GM12878 (cell line): Measurements from ENCODE around the gene GORASP2. TPM values are rescaled to one million over a fixed set of nuclear protein-coding genes. Genes with fewer than 3 reads are reported as not detected.

Experiments
- ATAC-seq: fragments of 200-7000 bp; cut with Tn5 transposase; 3 replicates; pipeline ENCODE4 v1.9.1; 2020; ENCODE audit warnings: mild to moderate bottlenecking, moderate library complexity
- BruUV-seq: library from RNA; stranded (reverse); fragments of 400-500 nt; replicated peaks from 2 replicates; lab custom pipeline; 2021; lab: Mats Ljungman, UMichigan
- CTCF ChIA-PET: fragments of 300-600 bp; sonication (Branson Sonifier 250); formaldehyde crosslinking; extraction: SDS; loops from one replicate; lab custom pipeline; 2021; ENCODE audit warnings: inconsistent platforms; lab: Yijun Ruan, JAX
- POLR2A ChIA-PET: fragments of 350-600 bp; formaldehyde crosslinking; extraction: SDS; loops from one replicate; lab custom pipeline; 2021; ENCODE audit warnings: inconsistent platforms; lab: Charles Lee
- RAD21 ChIA-PET: fragments of 300-600 bp; sonication (Branson Sonifier 250); formaldehyde crosslinking; loops from one replicate; lab custom pipeline; 2023; ENCODE audit warnings: antibody characterized with exemption; ENCODE audit not compliant: unreplicated experiment; lab: Charles Lee
- SMC1A ChIA-PET: fragments of 300-600 bp; sonication (Branson Sonifier 250); formaldehyde crosslinking; loops from one replicate; lab custom pipeline; 2023; ENCODE audit not compliant: unreplicated experiment, uncharacterized antibody; lab: Charles Lee
- DNase-seq: peaks from one replicate; pipeline ENCODE4 v3.0.0-alpha.2; 2011; ENCODE audit warnings: low read depth, low spot score
- FAIRE-seq: peaks from 3 replicates; lab custom pipeline; 2011; peaks lifted over from hg19 to GRCh38; lab: Jason Lieb, UNC
- H2AFZ ChIP-seq: 2 replicates; pipeline ENCODE4 v1.6.0; 2011; ENCODE audit warnings: low read depth, low read length, control low read depth; ENCODE audit not compliant: control insufficient read depth
- H3K27ac ChIP-seq: 2 replicates; pipeline ENCODE4 v1.5.1; 2011; ENCODE audit warnings: control low read depth; ENCODE audit not compliant: control insufficient read depth, insufficient read depth
- H3K27me3 ChIP-seq, 2 experiments: replicated peaks in 1 of 2; 2 replicates each; pipeline versions ENCODE4 v1.6.0 to v1.6.1; 2011; ENCODE audit warnings: low read length in 1 of 2; ENCODE audit not compliant: control insufficient read depth in 2 of 2, insufficient read depth in 2 of 2
- H3K36me3 ChIP-seq, 2 experiments: 2 replicates each; pipeline ENCODE4 v1.5.1; 2011; ENCODE audit warnings: low read length in 1 of 2; ENCODE audit not compliant: control insufficient read depth in 2 of 2, insufficient read depth in 2 of 2
- H3K4me1 ChIP-seq: 2 replicates; pipeline ENCODE4 v1.6.1; 2011; ENCODE audit warnings: mild to moderate bottlenecking, low read length, moderate library complexity, mixed read lengths; ENCODE audit not compliant: control insufficient read depth, insufficient read depth
- H3K4me2 ChIP-seq: 2 replicates; pipeline ENCODE4 v1.6.0; 2011; ENCODE audit warnings: control low read depth; ENCODE audit not compliant: control insufficient read depth, insufficient read depth
- H3K4me3 ChIP-seq: fragments of 200-600 bp; sonication (generic); 2 replicates; pipeline ENCODE4 v1.5.1; 2016
- H3K79me2 ChIP-seq: 2 replicates; pipeline ENCODE4 v1.6.0; 2011; ENCODE audit warnings: low read length; ENCODE audit not compliant: control insufficient read depth, insufficient read depth
- H3K9ac ChIP-seq: 2 replicates; pipeline ENCODE4 v1.8.0; 2011; ENCODE audit warnings: low read length, control low read depth, mixed read lengths; ENCODE audit not compliant: control insufficient read depth, insufficient read depth
- H3K9me3 ChIP-seq: replicated peaks from 3 replicates; pipeline ENCODE4 v1.5.1; 2011; ENCODE audit warnings: mild to moderate bottlenecking, low read length; ENCODE audit not compliant: control insufficient read depth, insufficient read depth
- H4K20me1 ChIP-seq: 2 replicates; pipeline ENCODE4 v1.6.0; 2011; ENCODE audit not compliant: control insufficient read depth, insufficient read depth
- ASH2L ChIP-seq: fragments of 300-600, 200-600 bp; sonication (generic); IDR thresholded peaks from 2 replicates; pipeline ENCODE4 v1.6.1; 2017; ENCODE audit warnings: low read depth, mild to moderate bottlenecking, borderline replicate concordance
- CBFB ChIP-seq: IDR thresholded peaks from 2 replicates; pipeline ENCODE4 v1.6.1; 2016; ENCODE audit warnings: antibody characterized with exemption, low read depth
- CBX3 ChIP-seq: fragments of 200-600 bp; sonication (generic); IDR thresholded peaks from 2 replicates; pipeline ENCODE4 v1.6.1; 2016; ENCODE audit warnings: low read depth, borderline replicate concordance
- CREB1 ChIP-seq: IDR thresholded peaks from 2 replicates; pipeline ENCODE4 v1.6.1; 2012; ENCODE audit warnings: low read depth, mild to moderate bottlenecking, inconsistent platforms
- EGR1 ChIP-seq, 2 experiments: IDR thresholded peaks; 1 replicate in 1 of 2; 2 replicates in 1 of 2; pipeline ENCODE4 v1.6.1; 2011 to 2012; ENCODE audit warnings: low read depth in 2 of 2, low read length in 2 of 2, borderline replicate concordance in 1 of 2, mild to moderate bottlenecking in 1 of 2, moderate library complexity in 1 of 2
- IKZF1 ChIP-seq: fragments of 450-650 bp; conservative IDR thresholded peaks from 2 replicates; pipeline ENCODE4 v1.6.1; 2017; ENCODE audit warnings: antibody characterized with exemption, mild to moderate bottlenecking
- KAT2A ChIP-seq: conservative IDR thresholded peaks from 2 replicates; pipeline ENCODE4 v1.6.1; 2011; ENCODE audit warnings: low read depth, low read length; ENCODE audit not compliant: control insufficient read depth
- NKRF ChIP-seq: fragments of 450-650 bp; conservative IDR thresholded peaks from 2 replicates; pipeline ENCODE4 v1.6.1; 2017; ENCODE audit warnings: mild to moderate bottlenecking, moderate library complexity
- POLR2A ChIP-seq: IDR thresholded peaks from 2 replicates; pipeline ENCODE4 v1.6.1; 2011; ENCODE audit warnings: low read depth, mild to moderate bottlenecking, low read length
- POU2F2 ChIP-seq: IDR thresholded peaks from 3 replicates; pipeline ENCODE4 v1.6.1; 2011; ENCODE audit warnings: low read depth, mild to moderate bottlenecking, low read length, borderline replicate concordance
- RELA ChIP-seq: fragments of 450-650 bp; IDR thresholded peaks from 2 replicates; pipeline ENCODE4 v1.8.0; 2014; ENCODE audit warnings: borderline replicate concordance; ENCODE audit not compliant: partially characterized antibody
- WGBS: methylation state at CpG from one replicate; pipeline ENCODE4 v1.1.6; 2016; ENCODE audit warnings: low lambda C conversion rate; ENCODE audit not compliant: insufficient replicate concordance, insufficient coverage; ENCODE audit errors: missing lambda C conversion rate; 5-methylcytosine and 5-hydroxymethylcytosine counted together
- in situ Hi-C: fragments of 300-500 bp; cut with MboI; formaldehyde crosslinking; loops from 9 replicates; pipeline ENCODE4 v1.14.3; 2018; ENCODE audit warnings: mixed read lengths
- intact Hi-C: fragments of 100-400 bp; cut with micrococcal nuclease; formaldehyde crosslinking; loops from one replicate; pipeline ENCODE4 v1.14.2; 2022; ENCODE audit not compliant: unreplicated experiment
- polyA plus RNA-seq, 11 experiments: library from polyadenylated mRNA; depleted of rRNA in 4 of 11; unstranded in 6 of 11; stranded (reverse) in 5 of 11; fragments of >200 nt; fragmentation: Nextera tagmentation in 4 of 11; fragmentation: Illumina TruSeq in 1 of 11; extraction: Ambion mirVana in 4 of 11; extraction: Trizol in 1 of 11; gene quantifications; 1 replicate in 1 of 11; 2 replicates in 10 of 11; pipeline versions ENCODE4 v1.2.1 to v1.2.3, GENCODE V29; 2011 to 2016; ENCODE audit warnings: inconsistent platforms in 2 of 11, missing spikeins in 2 of 11, low read depth in 1 of 11
- total RNA-seq, 4 experiments: library from RNA; depleted of rRNA in 3 of 4; stranded (reverse); fragments of >200 nt in 3 of 4; fragmentation: Illumina TruSeq in 1 of 4; extraction: Trizol in 1 of 4; gene quantifications; 2 replicates each; pipeline versions ENCODE4 v1.2.1 to v1.2.3, GENCODE V29; 2013 to 2021
- TF ChIP-seq, protein P1 (sequence below): fragments of 450-650 bp; IDR thresholded peaks from 2 replicates; pipeline ENCODE4 v1.6.1; 2018; ENCODE audit warnings: mild to moderate bottlenecking, low read depth, moderate library complexity; ENCODE audit not compliant: partially characterized antibody
- TF ChIP-seq, protein P2 (sequence below): IDR thresholded peaks from 2 replicates; pipeline ENCODE4 v1.6.1; 2011; ENCODE audit warnings: low read depth, mild to moderate bottlenecking, low read length, moderate library complexity, borderline replicate concordance; ENCODE audit errors: extremely low read depth
- TF ChIP-seq, protein P3 (sequence below): IDR thresholded peaks from 2 replicates; pipeline ENCODE4 v1.6.1; 2011; ENCODE audit warnings: borderline replicate concordance, low read depth, mild to moderate bottlenecking, moderate library complexity, low read length; ENCODE audit not compliant: insufficient read depth, poor library complexity, severe bottlenecking

GORASP2 gene
- total and polyA plus RNA-seq, 10 of the 15 experiments (the other 5 are each of a cell fraction or from before 2014, with no cell fraction given) = 26.3 to 169 (median 103) TPM

- TF ChIP-seq, protein P1, sequence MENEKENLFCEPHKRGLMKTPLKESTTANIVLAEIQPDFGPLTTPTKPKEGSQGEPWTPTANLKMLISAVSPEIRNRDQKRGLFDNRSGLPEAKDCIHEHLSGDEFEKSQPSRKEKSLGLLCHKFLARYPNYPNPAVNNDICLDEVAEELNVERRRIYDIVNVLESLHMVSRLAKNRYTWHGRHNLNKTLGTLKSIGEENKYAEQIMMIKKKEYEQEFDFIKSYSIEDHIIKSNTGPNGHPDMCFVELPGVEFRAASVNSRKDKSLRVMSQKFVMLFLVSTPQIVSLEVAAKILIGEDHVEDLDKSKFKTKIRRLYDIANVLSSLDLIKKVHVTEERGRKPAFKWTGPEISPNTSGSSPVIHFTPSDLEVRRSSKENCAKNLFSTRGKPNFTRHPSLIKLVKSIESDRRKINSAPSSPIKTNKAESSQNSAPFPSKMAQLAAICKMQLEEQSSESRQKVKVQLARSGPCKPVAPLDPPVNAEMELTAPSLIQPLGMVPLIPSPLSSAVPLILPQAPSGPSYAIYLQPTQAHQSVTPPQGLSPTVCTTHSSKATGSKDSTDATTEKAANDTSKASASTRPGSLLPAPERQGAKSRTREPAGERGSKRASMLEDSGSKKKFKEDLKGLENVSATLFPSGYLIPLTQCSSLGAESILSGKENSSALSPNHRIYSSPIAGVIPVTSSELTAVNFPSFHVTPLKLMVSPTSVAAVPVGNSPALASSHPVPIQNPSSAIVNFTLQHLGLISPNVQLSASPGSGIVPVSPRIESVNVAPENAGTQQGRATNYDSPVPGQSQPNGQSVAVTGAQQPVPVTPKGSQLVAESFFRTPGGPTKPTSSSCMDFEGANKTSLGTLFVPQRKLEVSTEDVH = no peak
- TF ChIP-seq ASH2L (no peak), KAT2A (no peak)
These were observed 20.4 kb downstream of the GORASP2 start (continued) for GRCh38 chr2:170949415-170949814.

- Histone ChIP-seq H2AFZ (no peak overlapping the region), H3K4me1 (peaks cover 22% of the 10 kb centered on the region), H3K4me3 (no peak overlapping the region), H3K9ac (no peak overlapping the region), H4K20me1 (no peaks in the 10 kb centered on the region), H3K4me2 (peak overlapping the region; percentile 41), H3K9me3 (no peaks in the 10 kb centered on the region), H3K36me3 (peaks cover 17 to 31% of the 10 kb centered on the region in 2 experiments), H3K27me3 (no peaks in the 10 kb centered on the region), H3K79me2 (peaks cover 34% of the 10 kb centered on the region), H3K27ac (peak overlapping the region; percentile 76)
- DNase-seq = peak; percentile 60
- ATAC-seq = peak; percentile 89
- intact Hi-C loops = no loop called here
- ChIA-PET SMC1A (interaction anchor here (1.0 to 2.1 kb wide), 3 partner anchors 8 to 22 kb away, joined by 4 to 6 read pairs (median 6); partner anchors contain the start of gene GORASP2), RAD21 (interaction anchor here (2.1 to 3.6 kb wide), 2 partner anchors 21 to 22 kb away, joined by 7 to 23 read pairs; partner anchors contain the start of gene GORASP2), CTCF (interaction anchor here (0.8 to 5.7 kb wide), 4 partner anchors 12 to 22 kb away, joined by 3 to 40 read pairs (median 4); partner anchors contain the start of gene GORASP2), POLR2A (interaction anchor here (0.6 to 1.2 kb wide), 2 partner anchors 21 to 386 kb away, joined by 4 read pairs; partner anchors contain the start of gene GORASP2)
- FAIRE-seq = peak; percentile 88
- BruUV-seq = no TSS peak
- WGBS = 2% methylated on average over 4 of the region's 4 CpGs
- in situ Hi-C loops = loop anchor here (25.0 kb wide), 1 partner anchor 487 kb away; the partner anchor contains the start of genes DCAF17 and METTL8
- TF ChIP-seq IKZF1 (no peak), CBX3 (no peak), POLR2A (no peak), CBFB (peak; percentile 38; the same call in 1 of the 2 replicates), NKRF (no peak), RELA (no peak), CREB1 (peak; percentile 59; the same call in 1 of the 2 replicates), EGR1 (IDR thresholded peaks at IDR 0.05; ENCODE audit: borderline replicate concordance in 1 of 2, low read depth in 2 of 2, low read length in 2 of 2) (no peak), POU2F2 (peak; percentile 51; the same call in 1 of the 3 replicates)
- TF ChIP-seq, protein P2, sequence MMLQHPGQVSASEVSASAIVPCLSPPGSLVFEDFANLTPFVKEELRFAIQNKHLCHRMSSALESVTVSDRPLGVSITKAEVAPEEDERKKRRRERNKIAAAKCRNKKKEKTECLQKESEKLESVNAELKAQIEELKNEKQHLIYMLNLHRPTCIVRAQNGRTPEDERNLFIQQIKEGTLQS = no peak
- TF ChIP-seq, protein P3, sequence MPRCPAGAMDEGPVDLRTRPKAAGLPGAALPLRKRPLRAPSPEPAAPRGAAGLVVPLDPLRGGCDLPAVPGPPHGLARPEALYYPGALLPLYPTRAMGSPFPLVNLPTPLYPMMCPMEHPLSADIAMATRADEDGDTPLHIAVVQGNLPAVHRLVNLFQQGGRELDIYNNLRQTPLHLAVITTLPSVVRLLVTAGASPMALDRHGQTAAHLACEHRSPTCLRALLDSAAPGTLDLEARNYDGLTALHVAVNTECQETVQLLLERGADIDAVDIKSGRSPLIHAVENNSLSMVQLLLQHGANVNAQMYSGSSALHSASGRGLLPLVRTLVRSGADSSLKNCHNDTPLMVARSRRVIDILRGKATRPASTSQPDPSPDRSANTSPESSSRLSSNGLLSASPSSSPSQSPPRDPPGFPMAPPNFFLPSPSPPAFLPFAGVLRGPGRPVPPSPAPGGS = no peak
These were observed 21.2 kb downstream of the GORASP2 start for GRCh38 chr2:170950221-170950761.
